Calu3 (cell line): Measurements from ENCODE around the gene PTPRE. TPM values are rescaled to one million over a fixed set of nuclear protein-coding genes. Genes with fewer than 3 reads are reported as not detected.

Experiments
- BruUV-seq: library from RNA; stranded (reverse); fragments of 400-500 nt; replicated peaks from 2 replicates; lab custom pipeline; 2021; lab: Mats Ljungman, UMichigan
- CTCF ChIA-PET: fragments of 300-600 bp; sonication (Branson Sonifier 250); formaldehyde crosslinking; loops from one replicate; lab custom pipeline; 2022; ENCODE audit warnings: antibody characterized with exemption; lab: Charles Lee
- DNase-seq: peaks from one replicate; pipeline ENCODE4 v3.0.0; 2022
- H3K27ac Mint-ChIP-seq: one replicate; pipeline ENCODE4 v1.8.0; 2022; ENCODE audit warnings: mixed read lengths; ENCODE audit not compliant: unreplicated experiment
- H3K27me3 Mint-ChIP-seq: one replicate; pipeline ENCODE4 v1.8.0; 2022; ENCODE audit warnings: mixed read lengths; ENCODE audit not compliant: unreplicated experiment
- H3K36me3 Mint-ChIP-seq: one replicate; pipeline ENCODE4 v1.8.0; 2022; ENCODE audit warnings: mild to moderate bottlenecking, moderate library complexity, mixed read lengths; ENCODE audit not compliant: insufficient read depth, unreplicated experiment
- H3K4me1 Mint-ChIP-seq: one replicate; pipeline ENCODE4 v1.8.0; 2022; ENCODE audit warnings: mild to moderate bottlenecking, low read depth, mixed read lengths; ENCODE audit not compliant: unreplicated experiment
- H3K4me3 Mint-ChIP-seq: one replicate; pipeline ENCODE4 v1.8.0; 2022; ENCODE audit warnings: mild to moderate bottlenecking, low read depth, moderate library complexity, mixed read lengths; ENCODE audit not compliant: unreplicated experiment
- H3K9me3 Mint-ChIP-seq: one replicate; pipeline ENCODE4 v1.8.0; 2022; ENCODE audit warnings: low read depth, mixed read lengths; ENCODE audit not compliant: unreplicated experiment
- CTCF ChIP-seq: fragments of 200-600 bp; IDR thresholded peaks from one replicate; pipeline ENCODE4 v1.8.0; 2022; ENCODE audit warnings: antibody characterized with exemption; ENCODE audit not compliant: unreplicated experiment
- intact Hi-C: fragments of 100-400 bp; cut with micrococcal nuclease; formaldehyde crosslinking; loops from one replicate; pipeline ENCODE4 v1.10.0; 2022; ENCODE audit not compliant: unreplicated experiment
- total RNA-seq: library from RNA; stranded (reverse); gene quantifications from 2 replicates; pipeline ENCODE4 v1.2.3, GENCODE V29; 2022

PTPRE gene
- total RNA-seq, 1 experiment from 2014 or later, result 7.6 TPM

- no TSS peak for BruUV-seq
- DNase-seq, result no peak
- TF ChIP-seq CTCF, result no peak
- H3K27ac Mint-ChIP-seq, result no peak overlapping the region
- H3K4me3 Mint-ChIP-seq, result no peak overlapping the region
- CTCF ChIA-PET, result no interaction called here
- no peaks in the 10 kb centered on the region for H3K27me3 Mint-ChIP-seq
- H3K9me3 Mint-ChIP-seq, result no peaks in the 10 kb centered on the region
- intact Hi-C loops, result no loop called here
- H3K4me1 Mint-ChIP-seq, result peaks cover 26% of the 10 kb centered on the region
- peaks cover 5% of the 10 kb centered on the region for H3K36me3 Mint-ChIP-seq
These were observed 5.9 kb downstream of the PTPRE start for GRCh38 chr10:127912607-127913367.

- Mint-ChIP-seq H3K4me1 (peaks cover 25% of the 10 kb centered on the region), H3K9me3 (no peaks in the 10 kb centered on the region), H3K36me3 (peaks cover 5% of the 10 kb centered on the region), H3K27me3 (no peaks in the 10 kb centered on the region), H3K4me3 (no peak overlapping the region), H3K27ac (no peak overlapping the region)
- intact Hi-C loops, result no loop called here
- CTCF ChIA-PET, result no interaction called here
- no TSS peak for BruUV-seq
- DNase-seq, result no peak
- no peak for TF ChIP-seq CTCF
These were observed 6.5 kb downstream of the PTPRE start for GRCh38 chr10:127913368-127913759.

GRCh38 chr10:127915324-127915723 lies 8.4 kb downstream of the PTPRE start:
- Mint-ChIP-seq H3K4me3 (no peak overlapping the region), H3K4me1 (peaks cover 6% of the 10 kb centered on the region), H3K9me3 (no peaks in the 10 kb centered on the region), H3K27me3 (no peaks in the 10 kb centered on the region), H3K27ac (no peak overlapping the region), H3K36me3 (no peaks in the 10 kb centered on the region)
- CTCF ChIA-PET, result no interaction called here
- no peak for DNase-seq
- BruUV-seq, result no TSS peak
- TF ChIP-seq CTCF, result no peak
- intact Hi-C loops, result no loop called here

GRCh38 chr10:127916826-127917225 lies 9.9 kb downstream of the PTPRE start:
- TF ChIP-seq CTCF, result no peak
- intact Hi-C loops, result no loop called here
- BruUV-seq, result no TSS peak
- Mint-ChIP-seq H3K4me3 (no peak overlapping the region), H3K27ac (no peak overlapping the region), H3K36me3 (no peaks in the 10 kb centered on the region), H3K27me3 (no peaks in the 10 kb centered on the region), H3K4me1 (no peaks in the 10 kb centered on the region), H3K9me3 (no peaks in the 10 kb centered on the region)
- DNase-seq, result no peak
- CTCF ChIA-PET, result no interaction called here
